Body of pancreas (tissue), 4 donors: Measurements from ENCODE around the gene MYBPC3.

ENCODE experiments used
- CTCF ChIP-seq, 7 experiments: fragments of 450-650 bp in 4 of 7; fragments of 200-600 bp in 3 of 7; sonication (generic) in 3 of 7; IDR thresholded peaks; one replicate each; pipeline ENCODE4 v1.5.1; 2016 to 2019; ENCODE audit warnings: antibody characterized with exemption in 7 of 7
- POLR2A ChIP-seq, 3 donors: fragments of 450-650 bp; IDR thresholded peaks; one replicate each; pipeline ENCODE4 v1.6.1; 2016; ENCODE audit warnings: antibody characterized with exemption in 3 of 3, mild to moderate bottlenecking in 2 of 3

- TF ChIP-seq CTCF (IDR thresholded peaks at IDR 0.05): no peak
- TF ChIP-seq POLR2A (IDR thresholded peaks at IDR 0.05): no peak
These were observed 46.0 kb downstream of the MYBPC3 start for GRCh38 chr11:47306484-47306844.
